PC-9 (cell line): ENCODE results near the gene GRXCR2. TPM values are rescaled to one million over a fixed set of nuclear protein-coding genes. Genes with fewer than 3 reads are reported as not detected.
"Not testable (repeated sequence)": the region's sequence is repeated elsewhere in the genome, so short reads cannot be mapped to it uniquely, and the experiment has no call there.

Source experiments
- BruUV-seq: library from RNA; stranded (reverse); fragments of 400-500 nt; replicated peaks from 2 replicates; lab custom pipeline; 2021; lab: Mats Ljungman, UMichigan
- CTCF ChIA-PET: fragments of 300-600 bp; sonication (Branson Sonifier 250); formaldehyde crosslinking; loops from one replicate; lab custom pipeline; 2022; ENCODE audit warnings: antibody characterized with exemption; lab: Charles Lee
- POLR2A ChIA-PET: fragments of 300-600 bp; sonication (Branson Sonifier 250); formaldehyde crosslinking; loops from one replicate; lab custom pipeline; 2022; ENCODE audit warnings: antibody characterized with exemption; ENCODE audit not compliant: unreplicated experiment; lab: Charles Lee
- DNase-seq, 2 experiments: peaks; one replicate each; pipeline versions ENCODE4 v3.0.0 to v3.0.0-alpha.2; 2015 to 2022; ENCODE audit warnings: mixed read lengths in 1 of 2
- H2AFZ ChIP-seq: fragments of 200-600 bp; sonication (generic); 2 replicates; pipeline ENCODE4 v1.8.1; 2017; ENCODE audit warnings: antibody characterized with exemption
- H3F3A ChIP-seq: fragments of 200-600 bp; sonication (generic); 2 replicates; pipeline ENCODE4 v1.8.1; 2017; ENCODE audit warnings: antibody characterized with exemption, mild to moderate bottlenecking, low read depth; ENCODE audit not compliant: insufficient read depth
- H3K27ac ChIP-seq: fragments of 200-600 bp; sonication (generic); 2 replicates; pipeline ENCODE4 v1.6.1; 2016; ENCODE audit warnings: mixed run types
- H3K27me3 ChIP-seq: fragments of 200-600 bp; sonication (generic); 2 replicates; pipeline ENCODE4 v1.6.1; 2016; ENCODE audit warnings: low read depth, mixed run types; ENCODE audit not compliant: insufficient read depth
- H3K36me3 ChIP-seq: fragments of 200-600 bp; sonication (generic); 2 replicates; pipeline ENCODE4 v1.6.1; 2016; ENCODE audit warnings: low read depth, mixed run types
- H3K4me1 ChIP-seq: fragments of 200-600 bp; sonication (generic); replicated peaks from 2 replicates; pipeline ENCODE4 v1.6.1; 2016; ENCODE audit warnings: mixed run types; ENCODE audit not compliant: insufficient read depth
- H3K4me2 ChIP-seq: fragments of 200-600 bp; sonication (generic); 2 replicates; pipeline ENCODE4 v1.6.1; 2017; ENCODE audit warnings: mixed run types
- H3K4me3 ChIP-seq: fragments of 200-600 bp; sonication (generic); 2 replicates; pipeline ENCODE4 v1.6.1; 2016; ENCODE audit warnings: mixed run types
- H3K79me2 ChIP-seq: fragments of 200-600 bp; sonication (generic); 2 replicates; pipeline ENCODE4 v1.6.1; 2017; ENCODE audit warnings: low read depth, mixed run types
- H3K9me2 ChIP-seq: fragments of 200-600 bp; sonication (generic); 2 replicates; pipeline ENCODE4 v1.8.1; 2017; ENCODE audit warnings: mild to moderate bottlenecking; ENCODE audit not compliant: insufficient read depth
- H3K9me3 ChIP-seq: fragments of 200-600 bp; sonication (generic); 2 replicates; pipeline ENCODE4 v1.8.1; 2016; ENCODE audit warnings: low read depth; ENCODE audit not compliant: insufficient read depth
- H4K20me1 ChIP-seq: fragments of 200-600 bp; sonication (generic); 2 replicates; pipeline ENCODE4 v1.8.1; 2017; ENCODE audit not compliant: insufficient read depth
- CTCF ChIP-seq: fragments of 200-600 bp; sonication (generic); conservative IDR thresholded peaks from 2 replicates; pipeline ENCODE4 v1.6.1; 2017; ENCODE audit warnings: mixed run types, antibody characterized with exemption, mild to moderate bottlenecking, moderate library complexity
- EZH2 ChIP-seq: fragments of 200-600 bp; sonication (generic); IDR thresholded peaks from 2 replicates; pipeline ENCODE4 v1.8.0; 2017; ENCODE audit warnings: antibody characterized with exemption, low read depth
- intact Hi-C: fragments of 100-400 bp; cut with micrococcal nuclease; formaldehyde crosslinking; loops from one replicate; pipeline ENCODE4 v1.10.0; 2022; ENCODE audit not compliant: unreplicated experiment
- total RNA-seq: library from RNA; stranded (reverse); gene quantifications from 2 replicates; pipeline ENCODE4 v1.2.3, GENCODE V29; 2021

GRXCR2 gene
- total RNA-seq, 1 experiment from 2014 or later: not detected

- BruUV-seq: no TSS peak
- no peak for DNase-seq
- H2AFZ ChIP-seq: no peak overlapping the region
- no peaks in the 10 kb centered on the region for H3K79me2 ChIP-seq
- no peaks in the 10 kb centered on the region for H3K27me3 ChIP-seq
- peaks cover 4% of the 10 kb centered on the region; the same call in 1 of the 2 replicates for H3K4me1 ChIP-seq
- H4K20me1 ChIP-seq: no peaks in the 10 kb centered on the region
- no peaks in the 10 kb centered on the region for H3K9me3 ChIP-seq
- no peak overlapping the region for H3K4me3 ChIP-seq
- no peak overlapping the region for H3K4me2 ChIP-seq
- H3F3A ChIP-seq: no peaks in the 10 kb centered on the region
- intact Hi-C loops: no loop called here
- no peak overlapping the region for H3K27ac ChIP-seq
- H3K9me2 ChIP-seq: 0 out of 2 replicates have a peak, but pooled peaks cover under 1% of the 10 kb centered on the region
- POLR2A ChIA-PET: no interaction called here
- no peak for TF ChIP-seq EZH2
- no peak for TF ChIP-seq CTCF
- no peaks in the 10 kb centered on the region for H3K36me3 ChIP-seq
- CTCF ChIA-PET: no interaction called here
These were observed 328 bp downstream of the GRXCR2 start for GRCh38 chr5:145872486-145872885.

GRCh38 chr5:145869753-145870152, 3.1 kb downstream of the GRXCR2 start:
- intact Hi-C loops: no loop called here
- CTCF ChIA-PET: no interaction called here
- Histone ChIP-seq H3K4me1 (peaks cover 5% of the 10 kb centered on the region; the same call in 1 of the 2 replicates), H2AFZ (no peak overlapping the region), H3K36me3 (no peaks in the 10 kb centered on the region), H3F3A (no peaks in the 10 kb centered on the region), H4K20me1 (no peaks in the 10 kb centered on the region), H3K4me3 (no peak overlapping the region), H3K9me3 (no peaks in the 10 kb centered on the region), H3K79me2 (no peaks in the 10 kb centered on the region), H3K27ac (no peak overlapping the region), H3K9me2 (peaks cover 4% of the 10 kb centered on the region; the same call in 1 of the 2 replicates), H3K4me2 (no peak overlapping the region), H3K27me3 (no peaks in the 10 kb centered on the region)
- POLR2A ChIA-PET: no interaction called here
- no peak for TF ChIP-seq CTCF
- no TSS peak for BruUV-seq
- DNase-seq: no peak

GRCh38 chr5:145867806-145868205, 5.0 kb downstream of the GRXCR2 start:
- no peak for DNase-seq
- TF ChIP-seq EZH2 (no peak), CTCF (no peak)
- CTCF ChIA-PET: no interaction called here

GRCh38 chr5:145864432-145864831, 8.4 kb downstream of the GRXCR2 start:
- H3K4me1 ChIP-seq, H3K79me2 ChIP-seq, H4K20me1 ChIP-seq, H3F3A ChIP-seq, intact Hi-C loops, CTCF ChIA-PET, H2AFZ ChIP-seq, H3K4me3 ChIP-seq, DNase-seq, H3K36me3 ChIP-seq, H3K27ac ChIP-seq, H3K9me3 ChIP-seq, BruUV-seq, H3K9me2 ChIP-seq, H3K27me3 ChIP-seq, H3K4me2 ChIP-seq: not testable (repeated sequence)
- POLR2A ChIA-PET: interaction anchor here (0.7 kb wide), 1 partner anchor 24 kb away, joined by 3 read pairs; no protein-coding TSS in a partner anchor

More at GRCh38 chr5:145867806-145868205, 5.0 kb downstream of the GRXCR2 start:
- Histone ChIP-seq H2AFZ (no peak overlapping the region), H3K79me2 (no peaks in the 10 kb centered on the region), H3K27me3 (no peaks in the 10 kb centered on the region), H4K20me1 (no peaks in the 10 kb centered on the region), H3K36me3 (no peaks in the 10 kb centered on the region), H3K27ac (no peak overlapping the region), H3K4me3 (no peak overlapping the region), H3F3A (no peaks in the 10 kb centered on the region), H3K9me2 (peaks cover 4% of the 10 kb centered on the region; the same call in 1 of the 2 replicates), H3K4me2 (no peak overlapping the region), H3K9me3 (no peaks in the 10 kb centered on the region), H3K4me1 (peaks cover 5% of the 10 kb centered on the region; the same call in 1 of the 2 replicates)
- POLR2A ChIA-PET: no interaction called here
- intact Hi-C loops: no loop called here
- no TSS peak for BruUV-seq
